ENCODE results near the gene GTF3C6.
"Not testable (repeated sequence)": the region's sequence is repeated elsewhere in the genome, so short reads cannot be mapped to it uniquely, and the experiment has no call there.

Gene GTF3C6

DNA sequence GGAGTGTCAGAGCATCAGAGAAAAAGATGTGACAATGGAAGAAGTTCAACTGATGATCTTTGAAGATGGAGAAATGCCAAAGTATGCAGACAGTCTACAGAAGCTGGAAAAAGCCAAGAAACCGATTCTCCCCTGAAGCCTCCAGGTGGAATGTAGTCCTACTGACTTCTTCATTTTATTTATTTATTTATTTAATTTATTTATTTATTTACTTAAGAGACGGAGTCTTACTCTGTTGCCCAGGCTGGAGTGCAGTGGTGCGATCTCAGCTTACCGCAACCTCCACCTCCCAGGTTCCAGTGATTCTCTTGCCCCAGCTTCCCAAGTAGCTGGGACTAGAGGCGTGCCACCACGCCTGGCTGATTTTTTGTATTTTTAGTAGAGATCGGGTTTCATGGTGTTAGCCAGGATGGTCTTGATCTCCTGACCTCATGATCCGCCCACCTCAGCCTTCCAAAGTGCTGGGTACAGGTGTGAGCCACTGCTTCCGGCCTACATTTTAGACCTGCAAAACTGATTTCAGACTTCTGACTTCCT, 21.1 kb downstream of the GTF3C6 start:
- no peak for DNase-seq (ENCODE audit: low read depth)

DNA sequence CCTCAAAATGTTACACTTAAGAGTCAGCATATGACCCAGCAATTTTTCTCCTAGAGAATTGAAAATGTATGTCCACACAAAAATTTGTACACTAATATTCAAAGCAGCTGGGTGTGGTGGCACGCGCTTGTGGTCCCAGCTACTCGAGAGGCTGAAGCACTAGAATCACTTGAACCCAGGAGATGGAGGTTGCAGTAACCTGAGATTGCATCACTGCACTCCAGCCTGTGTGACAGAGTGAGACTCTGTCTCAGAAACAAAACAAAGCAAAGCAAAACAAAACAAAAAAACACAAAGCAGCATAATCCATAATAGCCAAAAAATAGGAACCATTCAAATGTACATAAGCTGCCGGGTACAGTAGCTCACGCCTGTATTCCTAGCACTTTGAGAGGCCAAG, 21.7 kb downstream of the GTF3C6 start:
- no peak for DNase-seq (ENCODE audit: low read depth)

GRCh38 chr6:110980648-110981047, 22.1 kb downstream of the GTF3C6 start:
- no peak for DNase-seq (ENCODE audit: low read depth)

DNA sequence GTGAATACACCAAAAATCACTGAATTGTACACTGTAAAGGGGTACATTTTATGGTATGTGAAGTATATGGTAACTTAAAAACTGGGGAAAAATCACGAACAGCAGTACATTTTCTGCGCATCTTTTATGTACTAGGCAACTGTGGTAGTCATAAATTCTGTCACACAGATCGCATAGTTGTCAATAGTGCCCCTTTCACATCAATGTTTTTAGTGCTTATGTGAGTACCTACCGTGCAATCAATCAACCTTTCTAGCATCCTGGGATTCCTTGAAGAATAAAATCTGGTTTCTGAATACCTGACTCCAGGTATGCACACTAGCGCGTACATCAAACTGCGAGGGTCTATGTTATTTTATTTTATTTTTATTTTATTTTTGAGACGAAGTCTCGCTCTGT, 22.7 kb downstream of the GTF3C6 start:
- DNase-seq (ENCODE audit: low read depth): no peak

DNA sequence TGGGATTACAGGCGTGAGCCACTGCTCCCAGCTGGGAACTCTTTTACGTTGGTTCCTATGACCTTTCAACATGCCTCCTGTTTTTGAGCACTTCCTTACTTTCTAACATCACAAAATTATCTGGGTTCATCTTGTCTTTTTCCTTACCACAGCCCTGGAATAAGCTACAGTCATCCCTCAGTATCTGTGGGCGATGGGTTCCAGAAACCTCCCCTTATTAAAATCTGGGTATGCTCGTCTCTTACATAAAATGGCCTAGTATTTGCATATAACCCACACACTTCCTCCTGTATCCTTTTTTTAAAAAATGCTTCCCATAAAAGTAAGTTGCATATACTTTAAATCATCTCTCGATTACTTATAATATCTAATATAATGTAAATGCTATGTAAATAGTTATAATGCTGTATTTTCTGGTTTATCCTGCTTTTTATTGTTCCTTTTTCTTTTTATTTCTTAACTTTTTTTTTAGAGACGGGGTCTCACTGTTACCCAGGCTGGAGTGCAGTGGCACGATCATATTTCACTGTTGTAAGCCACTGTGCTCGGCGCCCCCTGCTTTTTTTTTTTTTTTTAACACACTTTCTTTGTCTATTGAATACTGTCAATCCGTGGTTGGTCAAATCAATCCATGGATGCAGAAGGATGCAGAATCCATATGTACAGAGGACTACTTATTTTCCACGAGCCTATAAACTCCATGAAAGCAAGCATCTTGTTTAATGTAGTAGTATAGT, 32.5 kb downstream of the GTF3C6 start:
- no peak for DNase-seq (ENCODE audit: low read depth)

- DNase-seq (ENCODE audit: low read depth): no peak
Observed at GRCh38 chr6:110996691-110997090, 38.2 kb downstream of the GTF3C6 start.

GRCh38 chr6:110999634-111000270, 41.2 kb downstream of the GTF3C6 start:
- DNase-seq (ENCODE audit: low read depth): no peak

DNA sequence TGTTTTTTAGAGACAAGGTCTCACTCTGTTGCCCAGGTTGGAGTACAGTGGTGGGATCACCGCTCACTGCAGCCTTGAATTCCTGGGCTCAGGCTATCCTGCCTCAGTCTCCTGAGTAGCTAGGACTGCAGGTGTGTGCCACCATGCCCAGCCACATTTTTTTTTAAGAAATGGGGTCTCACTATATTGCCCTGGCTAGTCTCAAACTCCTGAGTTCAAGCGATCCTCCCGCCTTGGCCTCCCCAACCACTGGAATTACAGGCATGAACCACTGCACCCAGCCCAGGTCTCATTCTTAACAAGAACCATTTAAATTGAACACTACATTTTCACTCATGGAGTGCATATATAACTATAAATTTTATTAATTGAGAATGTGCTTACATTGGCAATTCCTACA, 43.8 kb downstream of the GTF3C6 start:
- no peak for DNase-seq (ENCODE audit: low read depth)

GRCh38 chr6:111011360-111012142, 53.0 kb downstream of the GTF3C6 start:
- DNase-seq (ENCODE audit: low read depth): no peak

- DNase-seq (ENCODE audit: low read depth): no peak
Observed at GRCh38 chr6:111012143-111012452, 53.6 kb downstream of the GTF3C6 start.

GRCh38 chr6:111012520-111012919, 54.0 kb downstream of the GTF3C6 start:
- DNase-seq (ENCODE audit: low read depth): not testable (repeated sequence)

DNA sequence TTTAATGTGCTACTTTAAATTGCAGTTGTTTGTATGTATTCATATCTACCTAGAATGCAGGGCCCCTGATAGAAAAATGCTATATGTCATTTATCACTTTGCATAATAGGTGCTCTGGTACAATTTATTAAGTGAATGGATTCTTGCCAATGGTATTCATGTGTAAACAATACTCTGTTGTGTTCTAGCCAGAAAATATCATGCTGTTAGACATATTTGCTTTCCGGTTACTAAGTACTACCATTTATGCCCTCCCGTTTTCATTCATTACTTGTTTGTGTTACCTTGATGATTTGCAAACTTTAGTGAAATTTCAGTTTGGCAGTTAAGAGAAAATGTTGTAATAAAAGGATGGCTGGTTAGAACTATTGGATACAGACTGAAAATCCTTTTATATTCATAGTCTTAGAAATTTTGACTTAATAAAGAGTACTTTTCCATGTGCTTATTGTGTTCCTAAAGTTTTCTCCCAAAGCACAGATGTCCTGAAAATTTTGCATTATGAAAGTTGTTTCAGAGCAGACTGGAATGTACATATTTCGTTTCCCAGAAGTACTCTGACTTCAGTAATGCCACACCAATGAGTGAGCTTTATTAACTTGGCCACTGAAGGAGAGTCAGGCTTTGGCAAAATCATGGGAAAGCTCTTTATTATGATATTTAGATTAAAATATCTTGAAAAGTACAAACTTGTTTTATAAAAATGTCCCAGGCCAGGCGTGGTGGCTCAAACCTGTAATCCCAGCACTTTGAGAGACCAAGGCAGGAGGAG, 54.8 kb downstream of the GTF3C6 start:
- DNase-seq (ENCODE audit: low read depth): no peak

DNA sequence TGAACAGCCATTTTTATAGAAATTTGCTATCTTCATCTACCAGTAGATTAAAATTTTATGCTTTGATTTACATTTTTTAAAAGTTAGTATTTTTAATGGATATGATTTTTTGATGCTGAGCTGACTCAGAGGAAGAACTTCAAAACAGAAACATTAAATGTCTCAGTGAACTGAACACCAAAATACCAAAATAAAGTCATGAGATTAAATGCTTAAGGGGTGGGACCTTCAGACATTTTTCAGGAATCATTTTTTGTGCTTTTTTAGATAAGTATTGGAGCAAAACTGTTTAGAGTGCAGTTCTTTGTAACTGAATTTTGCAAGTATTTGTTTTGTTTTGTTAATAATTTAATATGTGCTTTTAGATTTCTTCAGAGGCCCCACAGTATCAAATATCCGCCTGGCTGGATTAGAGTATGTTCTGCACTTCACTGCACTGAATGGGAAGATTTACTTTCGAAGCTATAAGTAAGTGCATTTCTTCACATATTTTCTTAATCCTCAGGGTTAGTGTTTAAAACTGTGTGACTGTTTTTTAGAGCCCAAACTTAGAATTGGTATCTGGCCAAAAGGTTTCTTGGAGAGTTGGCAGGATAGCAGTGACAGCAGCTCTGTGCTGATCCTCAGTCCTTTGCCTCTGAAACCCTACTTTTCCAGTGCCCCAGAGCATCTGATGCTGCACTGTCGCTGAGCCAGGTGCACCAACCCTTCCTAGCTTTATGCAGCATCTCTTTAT, 57.1 kb downstream of the GTF3C6 start:
- no peak for DNase-seq (ENCODE audit: low read depth)

DNA sequence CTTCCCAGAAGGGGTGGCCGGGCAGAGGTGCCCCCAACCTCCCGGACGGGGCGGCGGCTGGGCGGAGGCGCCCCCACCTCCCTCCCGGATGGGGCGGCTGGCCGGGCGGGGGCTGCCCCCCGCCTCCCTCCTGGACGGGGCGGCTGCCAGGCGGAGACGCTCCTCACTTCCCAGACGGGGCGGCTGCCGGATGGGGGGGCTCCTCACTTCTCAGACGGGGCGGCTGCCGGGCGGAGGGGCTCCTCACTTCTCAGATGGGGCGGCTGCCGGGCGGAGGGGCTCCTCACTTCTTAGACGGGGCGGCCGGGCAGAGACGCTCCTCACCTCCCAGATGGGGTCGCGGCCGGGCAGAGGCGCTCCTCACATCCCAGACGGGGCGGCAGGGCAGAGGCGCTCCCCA, 58.7 kb downstream of the GTF3C6 start:
- not testable (repeated sequence) for DNase-seq (ENCODE audit: low read depth)

Data from activated T-cell treated with anti-CD3 and anti-CD28 coated beads for 48 hours (primary cell).